ENCODE data around the gene LYRM4. TPM values are rescaled to one million over a fixed set of nuclear protein-coding genes. Genes with fewer than 3 reads are reported as not detected.
A peak's percentile ranks its signal among the peaks of the same experiment; 100 is the strongest.

LYRM4 gene
- total RNA-seq, 6 experiments from 2014 or later, result 5.7 to 11.5 (median 8.5) TPM

DNA sequence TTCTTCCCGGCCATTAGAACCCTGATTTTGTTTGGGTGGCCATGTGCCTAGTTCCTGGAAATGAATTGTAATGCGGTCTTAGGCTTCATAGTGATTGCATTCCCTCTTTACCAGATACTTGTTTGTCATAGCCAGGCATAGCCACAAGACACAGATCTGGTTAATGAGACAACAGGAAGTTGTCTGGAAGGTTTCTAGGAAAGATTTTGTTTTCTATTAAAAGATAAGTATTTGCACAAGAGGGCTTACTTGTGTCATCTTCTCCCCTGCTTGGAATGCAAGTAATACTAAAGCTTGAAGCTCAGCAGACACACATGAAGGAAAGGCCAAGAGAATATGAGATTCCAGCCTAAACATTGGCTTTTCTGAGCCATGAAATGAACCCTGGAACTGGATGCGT is 13.5 kb upstream of the LYRM4 start:
- intact Hi-C loops (cut with DNase I), result no loop called here
- TF ChIP-seq, protein P1, sequence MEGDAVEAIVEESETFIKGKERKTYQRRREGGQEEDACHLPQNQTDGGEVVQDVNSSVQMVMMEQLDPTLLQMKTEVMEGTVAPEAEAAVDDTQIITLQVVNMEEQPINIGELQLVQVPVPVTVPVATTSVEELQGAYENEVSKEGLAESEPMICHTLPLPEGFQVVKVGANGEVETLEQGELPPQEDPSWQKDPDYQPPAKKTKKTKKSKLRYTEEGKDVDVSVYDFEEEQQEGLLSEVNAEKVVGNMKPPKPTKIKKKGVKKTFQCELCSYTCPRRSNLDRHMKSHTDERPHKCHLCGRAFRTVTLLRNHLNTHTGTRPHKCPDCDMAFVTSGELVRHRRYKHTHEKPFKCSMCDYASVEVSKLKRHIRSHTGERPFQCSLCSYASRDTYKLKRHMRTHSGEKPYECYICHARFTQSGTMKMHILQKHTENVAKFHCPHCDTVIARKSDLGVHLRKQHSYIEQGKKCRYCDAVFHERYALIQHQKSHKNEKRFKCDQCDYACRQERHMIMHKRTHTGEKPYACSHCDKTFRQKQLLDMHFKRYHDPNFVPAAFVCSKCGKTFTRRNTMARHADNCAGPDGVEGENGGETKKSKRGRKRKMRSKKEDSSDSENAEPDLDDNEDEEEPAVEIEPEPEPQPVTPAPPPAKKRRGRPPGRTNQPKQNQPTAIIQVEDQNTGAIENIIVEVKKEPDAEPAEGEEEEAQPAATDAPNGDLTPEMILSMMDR (IDR thresholded peaks at IDR 0.05), result no peak
- TF ChIP-seq POLR2A (IDR thresholded peaks at IDR 0.05), result no peak
- DNase-seq, result no peak
- WGBS (ENCODE audit: insufficient coverage, low coverage, low lambda C conversion rate, missing lambda C conversion rate), result 78% methylated on average over 3 of the region's 3 CpGs
- H3K4me1 ChIP-seq, result no peaks in the 10 kb centered on the region
- no peaks in the 10 kb centered on the region for H3K9me3 ChIP-seq
- no peaks in the 10 kb centered on the region for H3K27me3 ChIP-seq
- no peak overlapping the region for H3K27ac ChIP-seq
- ATAC-seq, result no peak
- H3K4me3 ChIP-seq, result no peak overlapping the region
- H3K36me3 ChIP-seq, result no peaks in the 10 kb centered on the region

DNA sequence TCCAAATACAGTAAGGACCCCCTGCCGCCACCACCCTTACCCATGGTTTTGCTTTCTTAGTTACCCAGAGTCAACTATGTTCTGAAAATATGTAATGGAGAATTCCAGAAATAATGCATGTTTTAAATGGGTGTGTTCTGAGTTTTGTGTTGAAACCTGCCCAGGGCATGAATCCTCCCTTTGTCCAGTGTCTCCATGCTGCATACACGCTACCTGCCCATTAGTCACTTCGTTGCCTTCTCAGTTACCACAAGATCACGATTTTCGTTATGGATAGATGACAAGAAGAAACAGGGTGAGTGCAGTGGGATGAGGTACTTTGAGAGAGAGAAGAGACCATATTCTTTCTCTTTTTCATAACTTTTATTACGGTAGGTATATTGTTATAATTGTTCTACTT is 11.2 kb upstream of the LYRM4 start:
- 93% methylated on average over 6 of the region's 6 CpGs for WGBS (ENCODE audit: insufficient coverage, low coverage, low lambda C conversion rate, missing lambda C conversion rate)

DNA sequence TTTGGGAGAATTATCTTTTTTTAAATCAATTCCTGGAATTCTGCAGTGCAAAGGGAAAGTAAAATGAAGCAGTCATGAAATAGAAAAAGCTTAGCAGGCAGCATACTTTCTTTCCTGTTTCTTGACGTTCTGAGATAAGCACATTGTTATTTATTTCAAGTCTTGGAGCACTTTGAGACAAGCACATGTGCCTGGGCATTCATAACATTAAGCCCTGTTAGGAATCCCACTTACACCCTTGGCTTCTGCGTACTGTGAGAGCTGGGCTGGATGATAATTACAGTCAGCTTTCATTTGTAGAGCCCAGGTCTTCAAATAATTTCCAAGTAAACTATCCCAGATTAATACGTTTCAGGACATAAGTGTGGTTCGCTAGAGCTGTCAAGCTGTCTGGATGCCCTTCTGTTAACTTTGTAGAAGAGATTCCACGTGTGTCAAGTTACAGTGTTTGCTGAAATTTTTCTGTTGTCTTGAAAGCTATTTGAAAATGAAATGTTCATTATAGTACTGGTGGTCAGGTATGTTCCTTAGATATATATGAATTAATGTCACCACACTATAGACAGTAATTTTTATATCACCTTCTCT is 9.4 kb upstream of the LYRM4 start:
- H3K9me3 ChIP-seq, result no peaks in the 10 kb centered on the region
- no peaks in the 10 kb centered on the region for H3K27me3 ChIP-seq
- TF ChIP-seq, protein P1 (IDR thresholded peaks at IDR 0.05), result no peak
- no peak for TF ChIP-seq POLR2A (IDR thresholded peaks at IDR 0.05)
- WGBS (ENCODE audit: insufficient coverage, low coverage, low lambda C conversion rate, missing lambda C conversion rate), result 50% methylated on average over 5 of the region's 5 CpGs
- intact Hi-C loops (cut with DNase I), result no loop called here
- DNase-seq (no peak), ATAC-seq (peak in 3 of 4 donors; percentile 41 to 54 (median 53))
- H3K27ac ChIP-seq, result no peak overlapping the region
- no peaks in the 10 kb centered on the region for H3K36me3 ChIP-seq
- H3K4me3 ChIP-seq, result no peak overlapping the region
- H3K4me1 ChIP-seq, result peaks cover 0 to 5% (median 0%) of the 10 kb centered on the region in 4 donors

More for the DNA sequence above, 11.2 kb upstream of the LYRM4 start:
- Histone ChIP-seq H3K4me1 (no peaks in the 10 kb centered on the region), H3K27me3 (no peaks in the 10 kb centered on the region), H3K9me3 (no peaks in the 10 kb centered on the region), H3K4me3 (no peak overlapping the region), H3K27ac (no peak overlapping the region), H3K36me3 (no peaks in the 10 kb centered on the region)
- intact Hi-C loops (cut with DNase I), result no loop called here
- TF ChIP-seq POLR2A (IDR thresholded peaks at IDR 0.05), result no peak
- TF ChIP-seq, protein P1 (IDR thresholded peaks at IDR 0.05), result no peak
- ATAC-seq (no peak), DNase-seq (no peak)

DNA sequence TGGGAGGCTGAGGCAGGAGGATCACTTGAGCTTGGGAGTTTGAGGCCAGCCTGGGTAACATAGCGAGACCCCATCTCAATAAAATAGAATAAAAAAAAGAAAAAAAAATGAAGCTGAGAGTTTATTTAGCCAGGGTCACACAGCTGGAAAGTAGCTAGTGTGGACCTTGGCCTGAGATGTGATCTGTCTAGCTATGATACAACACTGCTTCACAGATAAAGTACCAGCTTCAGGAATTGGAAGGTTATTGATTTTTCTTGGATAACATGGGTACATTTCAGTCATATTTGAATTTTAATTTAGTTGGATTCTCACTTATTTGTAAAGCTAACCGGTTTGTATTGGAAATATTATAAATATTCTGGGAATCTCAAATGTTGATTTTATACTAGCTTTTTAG is 5.7 kb upstream of the LYRM4 start:
- no peak overlapping the region for H3K4me3 ChIP-seq
- H3K27ac ChIP-seq, result no peak overlapping the region
- ATAC-seq (peak; percentile 59 to 85 (median 72)), DNase-seq (no peak)
- peaks cover 0 to 19% (median 0%) of the 10 kb centered on the region in 4 donors for H3K4me1 ChIP-seq
- 30% methylated on average over 2 of the region's 2 CpGs for WGBS (ENCODE audit: insufficient coverage, low coverage, low lambda C conversion rate, missing lambda C conversion rate)
- no peaks in the 10 kb centered on the region for H3K9me3 ChIP-seq
- no peaks in the 10 kb centered on the region for H3K27me3 ChIP-seq
- H3K36me3 ChIP-seq, result no peaks in the 10 kb centered on the region
- intact Hi-C loops (cut with DNase I), result no loop called here
- no peak for TF ChIP-seq POLR2A (IDR thresholded peaks at IDR 0.05)
- TF ChIP-seq, protein P1 (IDR thresholded peaks at IDR 0.05), result no peak

Data from right lobe of liver (tissue), 6 donors.